ENCODE results near the gene LYG2. TPM values are rescaled to one million over a fixed set of nuclear protein-coding genes. Genes with fewer than 3 reads are reported as not detected.

The LYG2 gene
- not detected in 2 replicates for total RNA-seq (2012; rRNA removed)
- polyA plus RNA-seq (2012; rRNA removed), result not detected in 2 replicates
- not detected in 2 replicates for polyA plus RNA-seq (2012; cell fraction: cytosol; rRNA removed)
- not detected in 2 replicates for polyA plus RNA-seq (2012; cell fraction: nucleus; rRNA removed; ENCODE audit: low replicate concordance)
- Bru-seq, nascent RNA, result percentile 10 among the genes with signal in this experiment
- BruChase-seq, experiment 1, labeled RNA remaining after a 6-hour chase, result not detected
- BruChase-seq, experiment 2, labeled RNA remaining after a 2-hour chase, result percentile 10 among the genes with signal in this experiment
- long read RNA-seq, result 0 reads

DNA sequence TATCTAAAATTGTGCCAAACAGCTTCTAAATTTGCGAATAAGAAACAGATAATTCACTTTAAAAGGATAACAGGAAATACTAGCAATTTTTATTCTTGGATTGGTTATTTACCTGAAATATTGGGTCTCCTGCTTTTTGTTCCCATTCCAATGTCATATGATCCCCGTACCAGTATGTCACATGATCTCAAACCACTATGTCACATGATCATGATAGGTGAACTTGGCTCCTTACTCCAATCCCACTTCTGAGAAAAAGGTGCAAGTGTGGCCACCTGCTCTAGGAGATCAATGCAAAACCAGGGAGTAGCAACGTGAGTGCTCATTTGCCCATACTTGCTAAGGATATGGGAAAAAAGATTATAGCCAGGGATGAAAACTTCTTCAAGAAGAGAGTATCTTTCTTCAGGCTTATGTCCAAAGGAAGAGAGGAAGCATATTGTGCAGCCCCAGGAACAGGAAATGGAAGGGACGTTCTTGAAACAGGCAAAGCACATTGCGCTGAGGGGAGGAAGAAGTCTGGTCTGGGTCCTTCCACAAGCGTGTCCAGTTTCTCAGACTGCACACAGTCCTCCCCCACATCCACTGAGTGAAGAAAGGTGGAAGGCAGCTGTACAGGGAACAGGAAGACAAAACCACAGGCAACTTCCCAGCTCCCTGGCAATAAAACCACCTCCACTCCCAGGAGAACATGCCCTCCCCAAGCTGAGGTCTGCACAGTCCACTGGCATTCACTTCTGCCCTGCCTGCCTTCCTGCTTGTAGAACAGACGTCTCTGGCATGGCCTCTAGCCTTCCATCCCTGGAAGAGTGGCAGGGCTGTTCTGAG, at the start of gene LYG2:
Gene LYG2 (minus strand): TSS at position 176 of the 828 bp plus-strand sequence. CDS start 1,406 bp downstream, outside the sequence.
- H3K18ac ChIP-seq (ENCODE audit: low read depth, low read length), result no peak within 1 kb of the TSS
- TF ChIP-seq MXI1 (IDR thresholded peaks at IDR 0.05; ENCODE audit: borderline replicate concordance, low read depth, low read length) (no peak), RFX5 (IDR thresholded peaks at IDR 0.05; ENCODE audit: low read depth, low read length) (no peak), POLR2A (IDR thresholded peaks at IDR 0.05; ENCODE audit: low read depth, low read length) (no peak), FOS (IDR thresholded peaks at IDR 0.05; ENCODE audit: low read depth, low read length) (no peak), NFE2L2 (IDR thresholded peaks at IDR 0.05; ENCODE audit: low read depth, low read length) (no peak), BHLHE40 (IDR thresholded peaks at IDR 0.05; ENCODE audit: low read depth, low read length) (no peak), SMC3 (IDR thresholded peaks at IDR 0.05; ENCODE audit: low read depth, low read length) (no peak), CHD1 (IDR thresholded peaks at IDR 0.05; ENCODE audit: low read depth, low read length) (no peak), CEBPB (IDR thresholded peaks at IDR 0.05; ENCODE audit: low read depth, low read length) (no peak), RCOR1 (IDR thresholded peaks at IDR 0.05; ENCODE audit: insufficient replicate concordance, low read length) (no peak), MAFK (IDR thresholded peaks at IDR 0.05; ENCODE audit: low read depth, low read length) (no peak)
- TF ChIP-seq, protein P1, sequence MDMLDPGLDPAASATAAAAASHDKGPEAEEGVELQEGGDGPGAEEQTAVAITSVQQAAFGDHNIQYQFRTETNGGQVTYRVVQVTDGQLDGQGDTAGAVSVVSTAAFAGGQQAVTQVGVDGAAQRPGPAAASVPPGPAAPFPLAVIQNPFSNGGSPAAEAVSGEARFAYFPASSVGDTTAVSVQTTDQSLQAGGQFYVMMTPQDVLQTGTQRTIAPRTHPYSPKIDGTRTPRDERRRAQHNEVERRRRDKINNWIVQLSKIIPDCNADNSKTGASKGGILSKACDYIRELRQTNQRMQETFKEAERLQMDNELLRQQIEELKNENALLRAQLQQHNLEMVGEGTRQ (IDR thresholded peaks at IDR 0.05; ENCODE audit: low read depth, low read length), result no peak
- TF ChIP-seq, protein P2, sequence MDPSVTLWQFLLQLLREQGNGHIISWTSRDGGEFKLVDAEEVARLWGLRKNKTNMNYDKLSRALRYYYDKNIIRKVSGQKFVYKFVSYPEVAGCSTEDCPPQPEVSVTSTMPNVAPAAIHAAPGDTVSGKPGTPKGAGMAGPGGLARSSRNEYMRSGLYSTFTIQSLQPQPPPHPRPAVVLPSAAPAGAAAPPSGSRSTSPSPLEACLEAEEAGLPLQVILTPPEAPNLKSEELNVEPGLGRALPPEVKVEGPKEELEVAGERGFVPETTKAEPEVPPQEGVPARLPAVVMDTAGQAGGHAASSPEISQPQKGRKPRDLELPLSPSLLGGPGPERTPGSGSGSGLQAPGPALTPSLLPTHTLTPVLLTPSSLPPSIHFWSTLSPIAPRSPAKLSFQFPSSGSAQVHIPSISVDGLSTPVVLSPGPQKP (IDR thresholded peaks at IDR 0.05; ENCODE audit: borderline replicate concordance, low read depth, low read length), result no peak
- TF ChIP-seq, protein P3, sequence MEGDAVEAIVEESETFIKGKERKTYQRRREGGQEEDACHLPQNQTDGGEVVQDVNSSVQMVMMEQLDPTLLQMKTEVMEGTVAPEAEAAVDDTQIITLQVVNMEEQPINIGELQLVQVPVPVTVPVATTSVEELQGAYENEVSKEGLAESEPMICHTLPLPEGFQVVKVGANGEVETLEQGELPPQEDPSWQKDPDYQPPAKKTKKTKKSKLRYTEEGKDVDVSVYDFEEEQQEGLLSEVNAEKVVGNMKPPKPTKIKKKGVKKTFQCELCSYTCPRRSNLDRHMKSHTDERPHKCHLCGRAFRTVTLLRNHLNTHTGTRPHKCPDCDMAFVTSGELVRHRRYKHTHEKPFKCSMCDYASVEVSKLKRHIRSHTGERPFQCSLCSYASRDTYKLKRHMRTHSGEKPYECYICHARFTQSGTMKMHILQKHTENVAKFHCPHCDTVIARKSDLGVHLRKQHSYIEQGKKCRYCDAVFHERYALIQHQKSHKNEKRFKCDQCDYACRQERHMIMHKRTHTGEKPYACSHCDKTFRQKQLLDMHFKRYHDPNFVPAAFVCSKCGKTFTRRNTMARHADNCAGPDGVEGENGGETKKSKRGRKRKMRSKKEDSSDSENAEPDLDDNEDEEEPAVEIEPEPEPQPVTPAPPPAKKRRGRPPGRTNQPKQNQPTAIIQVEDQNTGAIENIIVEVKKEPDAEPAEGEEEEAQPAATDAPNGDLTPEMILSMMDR (conservative IDR thresholded peaks at IDR 0.05; ENCODE audit: low read depth, low read length), result no peak

More for the DNA sequence above, at the start of gene LYG2:
- no peak within 1 kb of the TSS for H3K27ac ChIP-seq (ENCODE audit: insufficient read depth, low read length)
- H2BK15ac ChIP-seq (ENCODE audit: low read depth, low read length), result no peak within 1 kb of the TSS
- no TSS peak for BruUV-seq (replicated peaks)
- no CpG with 5 or more reads among the region's 7 CpGs for WGBS, 2 experiments (ENCODE audit: extremely low coverage in 2 of 2, insufficient read length in 1 of 2)
- no peak within 1 kb of the TSS for H4K8ac ChIP-seq (ENCODE audit: low read depth in 2 of 2, low read length in 2 of 2)
- no peaks in the 10 kb centered on the region for H4K20me1 ChIP-seq (ENCODE audit: insufficient read depth, low read length)
- no peak within 1 kb of the TSS for H2BK5ac ChIP-seq (ENCODE audit: low read depth, low read length, poor library complexity, severe bottlenecking)
- no peak within 1 kb of the TSS for H2AK9ac ChIP-seq (replicated peaks; ENCODE audit: low read depth, low read length, poor library complexity)
- no peaks in the 10 kb centered on the region for H3K36me3 ChIP-seq (ENCODE audit: control insufficient read depth, insufficient read depth, low read length)
- H2BK20ac ChIP-seq (ENCODE audit: low read depth, low read length), result no peak within 1 kb of the TSS
- no peaks in the 10 kb centered on the region for H3K9me3 ChIP-seq (ENCODE audit: control insufficient read depth, insufficient read depth, low read length)
- no peaks in the 10 kb centered on the region for H3K9me1 ChIP-seq (ENCODE audit: insufficient read depth, low read length)
- no peak within 1 kb of the TSS for H3K56ac ChIP-seq (ENCODE audit: extremely low read depth, insufficient read depth, low read length)
- intact Hi-C loops (cut with micrococcal nuclease), result no loop called here
- H2AK5ac ChIP-seq (ENCODE audit: low read depth, low read length), result no peak within 1 kb of the TSS
- no peak within 1 kb of the TSS for H3K4me3 ChIP-seq (ENCODE audit: insufficient read depth, low read depth, low read length)
- H3K27me3 ChIP-seq (ENCODE audit: control insufficient read depth, insufficient read depth, low read length), result no peaks in the 10 kb centered on the region
- no peak within 1 kb of the TSS for H3K14ac ChIP-seq (replicated peaks; ENCODE audit: low read depth, low read length)
- no peak within 1 kb of the TSS for H3K9ac ChIP-seq (ENCODE audit: low read depth, low read length)
- H3K4me2 ChIP-seq (ENCODE audit: low read depth, low read length), result no peak within 1 kb of the TSS
- DNase-seq (no peak), ATAC-seq (ENCODE audit: low read depth) (no peak)
- in situ Hi-C loops (cut with MboI; ENCODE audit: low sequenced_read_pairs), result no loop called here
- no peaks in the 10 kb centered on the region for H3K4me1 ChIP-seq (ENCODE audit: control insufficient read depth, insufficient read depth, low read length)
- H3K4ac ChIP-seq (ENCODE audit: low read depth, low read length), result no peak within 1 kb of the TSS
- dilution Hi-C loops (cut with HindIII; ENCODE audit: low sequenced_read_pairs, unreplicated experiment), result no loop called here
- H2AFZ ChIP-seq (replicated peaks; ENCODE audit: low read length, poor library complexity), result peak within 1 kb of the TSS; percentile 19
- H4K5ac ChIP-seq (ENCODE audit: low read depth, low read length), result no peak within 1 kb of the TSS
- H4K91ac ChIP-seq (ENCODE audit: insufficient read depth, low read depth, low read length), result no peak within 1 kb of the TSS
- H3K23ac ChIP-seq (ENCODE audit: low read depth, low read length), result no peak within 1 kb of the TSS
- no peak within 1 kb of the TSS for H2BK120ac ChIP-seq (ENCODE audit: low read depth, low read length)
- ChIA-PET CTCF (no interaction called here), POLR2A (ENCODE audit: unreplicated experiment) (no interaction called here)
- no peaks in the 10 kb centered on the region for H3K79me1 ChIP-seq (ENCODE audit: low read depth in 1 of 2, low read length in 2 of 2)
